HEK293 (cell line): Measurements from ENCODE around the gene TAGAP.

Source experiments
- TRIM28 ChIP-seq: IDR thresholded peaks from 2 replicates; pipeline ENCODE4 v1.6.1; 2011; ENCODE audit warnings: low read length, control low read depth, borderline replicate concordance
- ZBTB8A ChIP-seq: fragments of 450-650 bp; formaldehyde crosslinking; IDR thresholded peaks from 2 replicates; pipeline ENCODE4 v1.5.1; 2016; ENCODE audit warnings: missing biosample characterization, missing genetic modification characterization
- ZNF433 ChIP-seq: fragments of 450-650 bp; formaldehyde crosslinking; IDR thresholded peaks from 2 replicates; pipeline ENCODE4 v1.5.1; 2016; ENCODE audit warnings: missing biosample characterization, missing genetic modification characterization, low read depth
- ZNF560 ChIP-seq: fragments of 450-650 bp; formaldehyde crosslinking; IDR thresholded peaks from 2 replicates; pipeline ENCODE4 v1.5.1; 2017; ENCODE audit warnings: missing biosample characterization, missing genetic modification characterization, borderline replicate concordance
- ZNF645 ChIP-seq: fragments of 450-650 bp; formaldehyde crosslinking; IDR thresholded peaks from 2 replicates; pipeline ENCODE4; 2016; ENCODE audit warnings: missing biosample characterization, missing genetic modification characterization

- TF ChIP-seq ZBTB8A (tag by site-specific recombination) (no peak), ZNF560 (tag by site-specific recombination) (no peak), TRIM28 (no peak), ZNF645 (tag by site-specific recombination) (no peak), ZNF433 (no peak)
Measured at GRCh38 chr6:159084493-159085091, 39.8 kb upstream of the TAGAP start.
